HCT116 (cell line): ENCODE measurements around the gene ADGRG1. TPM values are rescaled to one million over a fixed set of nuclear protein-coding genes. Genes with fewer than 3 reads are reported as not detected.

Experiments
- ATAC-seq: fragments of 200-7000 bp; cut with Tn5 transposase; 2 replicates; pipeline ENCODE4 v1.9.1; 2020; ENCODE audit warnings: mild to moderate bottlenecking, moderate library complexity
- BruUV-seq: library from RNA; stranded (reverse); fragments of 400-500 nt; replicated peaks from 2 replicates; lab custom pipeline; 2021; lab: Mats Ljungman, UMichigan
- CTCF ChIA-PET: fragments of 300-600 bp; sonication (Branson Sonifier 250); formaldehyde crosslinking; loops from one replicate; lab custom pipeline; 2021; ENCODE audit warnings: antibody characterized with exemption; lab: Charles Lee
- POLR2A ChIA-PET: fragments of 300-600, 350-600 bp; sonication (Branson Sonifier 250); formaldehyde crosslinking; loops from one replicate; lab custom pipeline; 2021; ENCODE audit warnings: antibody characterized with exemption; lab: Charles Lee
- RAD21 ChIA-PET, 2 experiments: fragments of 300-600 bp; sonication (Branson Sonifier 250); formaldehyde crosslinking; loops; one replicate each; lab custom pipeline; 2023; ENCODE audit warnings: low total read pairs in 2 of 2; ENCODE audit not compliant: uncharacterized antibody in 2 of 2, unreplicated experiment in 2 of 2, low non-redundant PET in 1 of 2; lab: Charles Lee
- DNase-seq: peaks from one replicate; pipeline ENCODE4 v3.0.0-alpha.2; 2010; ENCODE audit warnings: low read depth, low spot score
- H2AFZ ChIP-seq: fragments of 200-600 bp; shearing (Covaris generic), sonication (generic); 2 replicates; pipeline ENCODE4 v1.6.1; 2017; ENCODE audit warnings: low read depth, mixed run types, mixed read lengths, antibody characterized with exemption, low read length; ENCODE audit not compliant: poor library complexity, severe bottlenecking
- H3K27ac ChIP-seq: 2 replicates; pipeline ENCODE4 v1.5.1; 2012; ENCODE audit warnings: low read depth, low read length
- H3K27me3 ChIP-seq: fragments of 200-600 bp; sonication (generic); 2 replicates; pipeline ENCODE4 v1.6.1; 2016; ENCODE audit warnings: mixed run types, low read length, mixed read lengths; ENCODE audit not compliant: insufficient read depth
- H3K36me3 ChIP-seq, 2 experiments: fragments of 200-500 bp in 1 of 2; fragments of 200-600 bp in 1 of 2; sonication (Bioruptor generic) in 1 of 2; sonication (generic) in 1 of 2; 2 replicates each; pipeline versions ENCODE4 v1.5.1 to v1.6.1; 2014 to 2016; ENCODE audit warnings: low read length in 2 of 2, inconsistent platforms in 1 of 2, mixed read lengths in 1 of 2, mixed run types in 1 of 2; ENCODE audit not compliant: insufficient read depth in 2 of 2, control insufficient read depth in 1 of 2
- H3K4me1 ChIP-seq, 2 experiments: fragments of 200-600 bp in 1 of 2; sonication (generic) in 1 of 2; 2 replicates each; pipeline versions ENCODE4 v1.5.1 to v1.6.1; 2012 to 2017; ENCODE audit warnings: low read length in 2 of 2, inconsistent platforms in 1 of 2, mild to moderate bottlenecking in 1 of 2, mixed read lengths in 1 of 2, mixed run types in 1 of 2, moderate library complexity in 1 of 2; ENCODE audit not compliant: insufficient read depth in 2 of 2, control insufficient read depth in 1 of 2
- H3K4me2 ChIP-seq: fragments of 200-600 bp; sonication (generic); 2 replicates; pipeline ENCODE4 v1.6.1; 2017; ENCODE audit warnings: mixed run types, low read length, mixed read lengths
- H3K4me3 ChIP-seq, 2 experiments: fragments of 200-600 bp in 1 of 2; sonication (generic) in 1 of 2; replicated peaks in 1 of 2; 2 replicates each; pipeline ENCODE4 v1.5.1; 2011 to 2016; ENCODE audit warnings: low read length in 2 of 2, control low read depth in 1 of 2, low read depth in 1 of 2, mild to moderate bottlenecking in 1 of 2, mixed read lengths in 1 of 2, mixed run types in 1 of 2
- H3K79me2 ChIP-seq: fragments of 200-600 bp; sonication (generic); 2 replicates; pipeline ENCODE4 v1.6.1; 2017; ENCODE audit warnings: mild to moderate bottlenecking, mixed run types, low read length, moderate library complexity, mixed read lengths; ENCODE audit not compliant: insufficient read depth
- H3K9ac ChIP-seq: fragments of 200-600 bp; sonication (generic); 2 replicates; pipeline ENCODE4 v1.6.1; 2016; ENCODE audit warnings: low read length, mixed read lengths
- H3K9me2 ChIP-seq: fragments of 200-600 bp; sonication (generic), shearing (Covaris generic); 2 replicates; pipeline ENCODE4 v1.6.1; 2017; ENCODE audit warnings: mixed run types, mild to moderate bottlenecking, moderate library complexity; ENCODE audit not compliant: insufficient read depth
- H3K9me3 ChIP-seq, 2 experiments: fragments of 200-500 bp in 1 of 2; fragments of 200-600 bp in 1 of 2; sonication (Bioruptor generic) in 1 of 2; sonication (generic) in 1 of 2; 2 replicates each; pipeline ENCODE4 v1.6.1; 2014 to 2017; ENCODE audit warnings: low read length in 2 of 2, mixed read lengths in 2 of 2, inconsistent platforms in 1 of 2, low read depth in 1 of 2, mild to moderate bottlenecking in 1 of 2, mixed run types in 1 of 2, moderate library complexity in 1 of 2; ENCODE audit not compliant: control insufficient read depth in 1 of 2, insufficient read depth in 1 of 2
- H4K20me1 ChIP-seq: fragments of 200-600 bp; sonication (generic), shearing (Covaris generic); 2 replicates; pipeline ENCODE4 v1.6.1; 2017; ENCODE audit warnings: mixed run types, mild to moderate bottlenecking, moderate library complexity; ENCODE audit not compliant: insufficient read depth
- ATF3 ChIP-seq: IDR thresholded peaks from 2 replicates; pipeline ENCODE4 v1.6.1; 2012
- CBX3 ChIP-seq: IDR thresholded peaks from 2 replicates; pipeline ENCODE4 v1.6.1; 2012; ENCODE audit warnings: low read depth
- CEBPB ChIP-seq: IDR thresholded peaks from 2 replicates; pipeline ENCODE4 v1.6.1; 2012; ENCODE audit warnings: low read depth
- CTCF ChIP-seq, 3 experiments: fragments of 200-600 bp in 1 of 3; sonication (generic) in 1 of 3; IDR thresholded peaks in 2 of 3; conservative IDR thresholded peaks in 1 of 3; 2 replicates each; pipeline ENCODE4 v1.5.1; 2012 to 2017; ENCODE audit warnings: low read depth in 2 of 3, low read length in 2 of 3, antibody characterized with exemption in 1 of 3, borderline replicate concordance in 1 of 3, control low read depth in 1 of 3, mild to moderate bottlenecking in 1 of 3, mixed read lengths in 1 of 3, mixed run types in 1 of 3, moderate library complexity in 1 of 3; ENCODE audit not compliant: insufficient read depth in 1 of 3
- EGR1 ChIP-seq: IDR thresholded peaks from 2 replicates; pipeline ENCODE4 v1.6.1; 2012; ENCODE audit warnings: low read depth
- ELF1 ChIP-seq: IDR thresholded peaks from 2 replicates; pipeline ENCODE4 v1.6.1; 2012; ENCODE audit warnings: low read depth, borderline replicate concordance
- EZH2phosphoT487 ChIP-seq: fragments of 200-600 bp; IDR thresholded peaks from 2 replicates; pipeline ENCODE4 v1.6.1; 2018; ENCODE audit warnings: antibody characterized with exemption, borderline replicate concordance
- FOSL1 ChIP-seq: IDR thresholded peaks from 2 replicates; pipeline ENCODE4 v1.6.1; 2012; ENCODE audit warnings: low read depth
- JUND ChIP-seq: IDR thresholded peaks from 2 replicates; pipeline ENCODE4 v1.6.1; 2012
- MAX ChIP-seq: IDR thresholded peaks from 2 replicates; pipeline ENCODE4 v1.6.1; 2012
- POLR2A ChIP-seq: IDR thresholded peaks from 2 replicates; pipeline ENCODE4 v1.7.0; 2011; ENCODE audit warnings: borderline replicate concordance; ENCODE audit not compliant: insufficient read depth, insufficient read length; ENCODE audit errors: extremely low read depth
- POLR2AphosphoS5 ChIP-seq: IDR thresholded peaks from 2 replicates; pipeline ENCODE4 v1.6.1; 2011; ENCODE audit warnings: mild to moderate bottlenecking, low read depth, low read length, moderate library complexity
- RAD21 ChIP-seq: IDR thresholded peaks from 2 replicates; pipeline ENCODE4 v1.6.1; 2012; ENCODE audit warnings: low read depth, mild to moderate bottlenecking
- REST ChIP-seq: IDR thresholded peaks from 2 replicates; pipeline ENCODE4 v1.6.1; 2012; ENCODE audit warnings: low read depth
- SIN3A ChIP-seq: IDR thresholded peaks from 2 replicates; pipeline ENCODE4 v1.6.1; 2012; ENCODE audit warnings: low read depth
- SP1 ChIP-seq: IDR thresholded peaks from 2 replicates; pipeline ENCODE4 v1.6.1; 2012; ENCODE audit warnings: low read depth
- SRF ChIP-seq: IDR thresholded peaks from 2 replicates; pipeline ENCODE4 v1.6.1; 2012; ENCODE audit warnings: low read depth
- TCF7L2 ChIP-seq: IDR thresholded peaks from 2 replicates; pipeline ENCODE4 v1.7.0; 2011; ENCODE audit warnings: borderline replicate concordance, inconsistent platforms; ENCODE audit not compliant: insufficient read depth, insufficient read length; ENCODE audit errors: extremely low read depth
- YY1 ChIP-seq: IDR thresholded peaks from 2 replicates; pipeline ENCODE4 v1.6.1; 2011; ENCODE audit warnings: low read length, low read depth, moderate library complexity, mild to moderate bottlenecking; ENCODE audit not compliant: insufficient replicate concordance; ENCODE audit errors: extremely low read depth
- ZNF274 ChIP-seq: fragments of 200-500 bp; sonication (Bioruptor generic); IDR thresholded peaks from 2 replicates; pipeline ENCODE4 v1.6.1; 2014; ENCODE audit warnings: mild to moderate bottlenecking, low read depth, low read length, inconsistent platforms
- intact Hi-C: fragments of 100-400 bp; cut with micrococcal nuclease; formaldehyde crosslinking; loops from 2 replicates; pipeline ENCODE4 v1.10.0; 2022
- total RNA-seq: library from RNA; stranded (reverse); gene quantifications from one replicate; pipeline ENCODE4 v1.2.1, GENCODE V29; 2021; ENCODE audit not compliant: unreplicated experiment

Gene ADGRG1
- total RNA-seq, 1 experiment from 2014 or later = 36.4 TPM

GRCh38 chr16:57704011-57704904 lies 75.8 kb downstream of the ADGRG1 start:
- BruUV-seq = no TSS peak
- Histone ChIP-seq H3K27ac (no peak overlapping the region), H3K9me3 (no peaks in the 10 kb centered on the region), H3K27me3 (0 out of 2 replicates have a peak, but pooled peaks cover 3% of the 10 kb centered on the region), H3K4me2 (no peak overlapping the region), H3K4me1 (no peaks in the 10 kb centered on the region), H4K20me1 (no peaks in the 10 kb centered on the region), H3K36me3 (no peaks in the 10 kb centered on the region), H3K4me3 (no peak overlapping the region), H3K79me2 (no peaks in the 10 kb centered on the region), H2AFZ (no peak overlapping the region), H3K9me2 (no peaks in the 10 kb centered on the region)
- intact Hi-C loops = no loop called here
- DNase-seq (no peak), ATAC-seq (no peak)
- ChIA-PET POLR2A (interaction anchor here (0.7 kb wide), 1 partner anchor 120 kb away, joined by 4 read pairs; no protein-coding TSS in a partner anchor), CTCF (no interaction called here)
- TF ChIP-seq POLR2A = no peak
- no peak for TF ChIP-seq ZNF274
- no peak for TF ChIP-seq SRF
- TF ChIP-seq JUND = no peak
- no peak for TF ChIP-seq CEBPB
- TF ChIP-seq EZH2phosphoT487 = no peak
- TF ChIP-seq FOSL1 = no peak
- no peak for TF ChIP-seq SIN3A
- TF ChIP-seq REST = no peak
- no peak for TF ChIP-seq MAX
- no peak for TF ChIP-seq ELF1
- TF ChIP-seq TCF7L2 = no peak
- no peak for TF ChIP-seq CBX3
- TF ChIP-seq YY1 = no peak
- TF ChIP-seq RAD21 = no peak
- TF ChIP-seq POLR2AphosphoS5 = no peak
- no peak for TF ChIP-seq SP1
- no peak for TF ChIP-seq CTCF (IDR thresholded peaks at IDR 0.05 in 2 of 3, conservative IDR thresholded peaks at IDR 0.05 in 1 of 3; ENCODE audit: borderline replicate concordance in 1 of 3, insufficient read depth in 1 of 3, low read depth in 2 of 3, low read length in 2 of 3)
- TF ChIP-seq EGR1 = no peak
- TF ChIP-seq ATF3 = no peak
- TF ChIP-seq, all 23 proteins: peak for 0
- RAD21 ChIA-PET = no interaction called here
- H3K9ac ChIP-seq = no peak overlapping the region
